PC-3 (cell line): ENCODE results near the gene ASF1B. TPM values are rescaled to one million over a fixed set of nuclear protein-coding genes. Genes with fewer than 3 reads are reported as not detected.

Experiments
- ATAC-seq: fragments of 200-7000 bp; cut with Tn5 transposase; 2 replicates; pipeline ENCODE4 v1.9.1; 2020; ENCODE audit warnings: mild to moderate bottlenecking, moderate library complexity
- BruUV-seq: library from RNA; stranded (reverse); fragments of 400-500 nt; replicated peaks from 2 replicates; lab custom pipeline; 2021; lab: Mats Ljungman, UMichigan
- CTCF ChIA-PET: fragments of 300-600 bp; sonication (Branson Sonifier 250); formaldehyde crosslinking; loops from one replicate; lab custom pipeline; 2022; ENCODE audit warnings: antibody characterized with exemption; lab: Charles Lee
- POLR2A ChIA-PET: fragments of 300-600 bp; sonication (Branson Sonifier 250); formaldehyde crosslinking; loops from one replicate; lab custom pipeline; 2022; ENCODE audit warnings: antibody characterized with exemption; ENCODE audit not compliant: unreplicated experiment; lab: Charles Lee
- DNase-seq: peaks from one replicate; pipeline ENCODE4 v3.0.0-alpha.2; 2015
- H2AFZ ChIP-seq: fragments of 300-600 bp; sonication (generic); 2 replicates; pipeline ENCODE4 v1.6.0; 2016; ENCODE audit warnings: antibody characterized with exemption, low read length
- H3F3A ChIP-seq: fragments of 300-600 bp; sonication (generic); one replicate; pipeline ENCODE4 v1.6.0; 2017; ENCODE audit warnings: antibody characterized with exemption, low read length, control low read depth, mild to moderate bottlenecking; ENCODE audit not compliant: unreplicated experiment
- H3K27ac ChIP-seq: fragments of 300-600 bp; sonication (generic); 2 replicates; pipeline ENCODE4 v1.5.1; 2016; ENCODE audit warnings: mild to moderate bottlenecking, low read length
- H3K27me3 ChIP-seq: fragments of 300-600 bp; sonication (generic); 2 replicates; pipeline ENCODE4 v1.6.1; 2016; ENCODE audit warnings: low read length, mixed read lengths
- H3K36me3 ChIP-seq: fragments of 300-600 bp; sonication (generic); 2 replicates; pipeline ENCODE4 v1.6.1; 2016; ENCODE audit warnings: low read depth, mixed run types, low read length, mixed read lengths
- H3K4me1 ChIP-seq: fragments of 300-600 bp; sonication (generic); 2 replicates; pipeline ENCODE4 v1.5.1; 2016; ENCODE audit warnings: low read length; ENCODE audit not compliant: insufficient read depth
- H3K4me2 ChIP-seq: fragments of 300-600 bp; sonication (generic); 2 replicates; pipeline ENCODE4 v1.6.0; 2016; ENCODE audit warnings: low read length
- H3K4me3 ChIP-seq: fragments of 300-600 bp; sonication (generic); 2 replicates; pipeline ENCODE4 v1.5.1; 2016; ENCODE audit warnings: mild to moderate bottlenecking, low read length, mixed read lengths
- H3K79me2 ChIP-seq: fragments of 300-600 bp; sonication (generic); 2 replicates; pipeline ENCODE4 v1.6.1; 2017; ENCODE audit warnings: low read length, mixed read lengths
- H3K9ac ChIP-seq: fragments of 300-600 bp; sonication (generic); 2 replicates; pipeline ENCODE4 v1.6.0; 2016; ENCODE audit warnings: mild to moderate bottlenecking, low read length
- H3K9me2 ChIP-seq: fragments of 300-600 bp; sonication (generic); replicated peaks from 2 replicates; pipeline ENCODE4 v1.6.1; 2016; ENCODE audit warnings: mixed run types, low read length, mixed read lengths
- H3K9me3 ChIP-seq: fragments of 300-600 bp; sonication (generic); 2 replicates; pipeline ENCODE4 v1.6.1; 2016; ENCODE audit warnings: low read length, mixed read lengths
- H4K20me1 ChIP-seq: fragments of 300-600 bp; sonication (generic); 2 replicates; pipeline ENCODE4 v1.6.1; 2016; ENCODE audit warnings: low read length, mixed read lengths
- EZH2 ChIP-seq: fragments of 300-600 bp; sonication (generic); IDR thresholded peaks from one replicate; pipeline ENCODE4 v1.6.1; 2017; ENCODE audit warnings: antibody characterized with exemption, mild to moderate bottlenecking, low read length; ENCODE audit not compliant: unreplicated experiment
- EZH2phosphoT487 ChIP-seq: fragments of 300-600 bp; sonication (generic); IDR thresholded peaks from 2 replicates; pipeline ENCODE4 v1.6.1; 2018; ENCODE audit warnings: mild to moderate bottlenecking, antibody characterized with exemption, low read length, borderline replicate concordance
- intact Hi-C: fragments of 100-400 bp; cut with micrococcal nuclease; formaldehyde crosslinking; loops from 2 replicates; pipeline ENCODE4 v1.9.0; 2023
- total RNA-seq: library from RNA; depleted of rRNA; stranded (reverse); fragments of >200 nt; gene quantifications from 2 replicates; pipeline ENCODE4 v1.2.3, GENCODE V29; 2014
- TF ChIP-seq, protein P1 (sequence below): fragments of 300-600 bp; sonication (generic); conservative IDR thresholded peaks from 2 replicates; pipeline ENCODE4 v1.5.1; 2017; ENCODE audit warnings: antibody characterized with exemption, low read depth, mild to moderate bottlenecking, low read length

Gene ASF1B
- total RNA-seq, 1 experiment from 2014 or later = 84.7 TPM

DNA sequence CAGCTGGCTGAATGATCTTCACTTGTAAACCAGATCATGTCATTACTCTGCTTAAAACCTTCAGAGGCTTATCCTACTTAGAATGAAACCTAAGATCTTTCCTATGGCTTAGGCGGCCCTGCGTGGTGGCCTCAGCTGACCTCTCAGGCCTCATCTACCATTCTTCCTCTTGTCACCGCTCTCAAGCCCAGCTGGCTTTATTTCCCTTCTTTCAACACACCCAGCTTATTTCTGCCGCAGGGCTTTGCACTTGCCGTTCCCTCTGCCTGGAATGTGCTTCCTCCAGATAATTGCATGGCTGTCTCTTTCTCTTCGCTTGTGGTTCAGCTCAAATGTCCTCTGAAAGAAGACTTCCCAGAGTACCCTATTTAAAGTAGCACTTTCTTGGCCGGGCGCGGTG is 3.6 kb upstream of the ASF1B start:
- Histone ChIP-seq H3K9me3 (no peaks in the 10 kb centered on the region), H3F3A (no peaks in the 10 kb centered on the region), H3K79me2 (peaks cover 22% of the 10 kb centered on the region), H2AFZ (no peak overlapping the region), H3K27me3 (no peaks in the 10 kb centered on the region), H3K9ac (no peak overlapping the region), H3K27ac (no peak overlapping the region), H3K4me2 (no peak overlapping the region), H3K36me3 (no peaks in the 10 kb centered on the region), H4K20me1 (no peaks in the 10 kb centered on the region), H3K9me2 (no peaks in the 10 kb centered on the region), H3K4me3 (no peak overlapping the region), H3K4me1 (peaks cover 11% of the 10 kb centered on the region)
- intact Hi-C loops = loop anchor here (5.0 to 10.0 kb wide), 3 partner anchors 67 to 335 kb away; partner anchors contain the start of genes ADGRE5, ADGRL1 and PTGER1
- ATAC-seq = no peak
- no peak for DNase-seq
- ChIA-PET CTCF (no interaction called here), POLR2A (no interaction called here)
- TF ChIP-seq EZH2phosphoT487 = no peak
- no peak for TF ChIP-seq EZH2
- TF ChIP-seq, protein P1, sequence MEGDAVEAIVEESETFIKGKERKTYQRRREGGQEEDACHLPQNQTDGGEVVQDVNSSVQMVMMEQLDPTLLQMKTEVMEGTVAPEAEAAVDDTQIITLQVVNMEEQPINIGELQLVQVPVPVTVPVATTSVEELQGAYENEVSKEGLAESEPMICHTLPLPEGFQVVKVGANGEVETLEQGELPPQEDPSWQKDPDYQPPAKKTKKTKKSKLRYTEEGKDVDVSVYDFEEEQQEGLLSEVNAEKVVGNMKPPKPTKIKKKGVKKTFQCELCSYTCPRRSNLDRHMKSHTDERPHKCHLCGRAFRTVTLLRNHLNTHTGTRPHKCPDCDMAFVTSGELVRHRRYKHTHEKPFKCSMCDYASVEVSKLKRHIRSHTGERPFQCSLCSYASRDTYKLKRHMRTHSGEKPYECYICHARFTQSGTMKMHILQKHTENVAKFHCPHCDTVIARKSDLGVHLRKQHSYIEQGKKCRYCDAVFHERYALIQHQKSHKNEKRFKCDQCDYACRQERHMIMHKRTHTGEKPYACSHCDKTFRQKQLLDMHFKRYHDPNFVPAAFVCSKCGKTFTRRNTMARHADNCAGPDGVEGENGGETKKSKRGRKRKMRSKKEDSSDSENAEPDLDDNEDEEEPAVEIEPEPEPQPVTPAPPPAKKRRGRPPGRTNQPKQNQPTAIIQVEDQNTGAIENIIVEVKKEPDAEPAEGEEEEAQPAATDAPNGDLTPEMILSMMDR = no peak
- BruUV-seq = no TSS peak

DNA sequence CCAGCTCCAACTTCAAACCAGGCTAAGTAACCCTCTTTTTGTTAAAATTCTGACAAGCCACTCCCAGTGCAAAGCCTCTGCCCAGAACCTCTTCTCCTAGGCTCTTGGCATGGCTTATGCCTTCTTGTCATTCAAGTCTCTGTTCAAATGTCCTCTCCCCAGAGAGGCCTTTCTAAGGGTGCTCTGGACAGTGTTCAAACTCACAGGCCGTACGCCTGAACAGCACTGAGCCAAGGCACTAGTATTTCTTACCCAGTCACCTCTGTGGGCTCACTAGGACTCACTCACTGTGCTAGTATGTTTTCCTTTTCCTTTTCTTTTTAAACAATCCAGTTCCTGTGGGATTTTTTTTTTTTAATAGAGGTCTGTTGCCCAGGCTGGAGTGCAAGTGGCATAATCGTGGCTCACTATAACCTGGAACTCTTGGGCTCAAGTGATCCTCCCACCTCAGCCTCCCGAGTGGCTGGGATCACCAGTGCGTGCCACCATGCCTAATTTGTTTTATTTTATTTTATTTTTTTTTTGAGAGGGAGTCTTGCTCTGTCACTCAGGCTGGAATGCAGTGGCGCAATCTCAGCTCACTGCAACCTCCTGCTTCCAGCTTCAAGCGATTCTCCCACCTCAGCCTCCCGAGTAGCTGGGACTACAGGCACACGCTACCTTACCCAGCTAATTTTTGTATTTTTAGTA is 2.3 kb upstream of the ASF1B start:
- H3K27ac ChIP-seq = no peak overlapping the region
- H2AFZ ChIP-seq = no peak overlapping the region
- H3K4me2 ChIP-seq = peak overlapping the region; percentile 90; the same call in 1 of the 2 replicates
- no peaks in the 10 kb centered on the region for H3F3A ChIP-seq
- H3K4me3 ChIP-seq = no peak overlapping the region
- peaks cover 20% of the 10 kb centered on the region for H3K4me1 ChIP-seq
- no peak overlapping the region; the same call in 1 of the 2 replicates for H3K9ac ChIP-seq
- no peaks in the 10 kb centered on the region for H3K9me3 ChIP-seq
- peaks cover 2% of the 10 kb centered on the region; the same call in 1 of the 2 replicates for H3K36me3 ChIP-seq
- no peaks in the 10 kb centered on the region for H3K27me3 ChIP-seq
- POLR2A ChIA-PET = no interaction called here
- DNase-seq (no peak), ATAC-seq (no peak)
- CTCF ChIA-PET = no interaction called here
- TF ChIP-seq EZH2 (no peak), EZH2phosphoT487 (no peak)
- TF ChIP-seq, protein P1 = no peak
- peaks cover 34% of the 10 kb centered on the region for H3K79me2 ChIP-seq
- BruUV-seq = no TSS peak
- intact Hi-C loops = loop anchor here (5.0 to 10.0 kb wide), 3 partner anchors 69 to 336 kb away; partner anchors contain the start of genes ADGRE5, ADGRL1 and PTGER1
- H3K9me2 ChIP-seq = no peaks in the 10 kb centered on the region
- no peaks in the 10 kb centered on the region for H4K20me1 ChIP-seq
